ENCODE measurements around the gene QRICH2.

The QRICH2 gene

GRCh38 chr17:76296186-76296585 is 11.9 kb downstream of the QRICH2 start:
- H3K9me3 ChIP-seq (ENCODE audit: insufficient read depth, low read depth, low read length) = no peaks in the 10 kb centered on the region
- H3K9ac ChIP-seq (ENCODE audit: low read depth, low read length) = no peak overlapping the region
- no peaks in the 10 kb centered on the region for H3K4me1 ChIP-seq (ENCODE audit: insufficient read depth, low read length)
- H3K4me3 ChIP-seq (ENCODE audit: low read length) = no peak overlapping the region
- WGBS = 93% methylated on average over 4 of the region's 4 CpGs
- H3K27ac ChIP-seq (ENCODE audit: low read depth, low read length) = no peak overlapping the region
- H3K27me3 ChIP-seq (ENCODE audit: insufficient read depth, low read length) = no peaks in the 10 kb centered on the region
- peaks cover 7% of the 10 kb centered on the region; the same call in 1 of the 2 replicates for H3K36me3 ChIP-seq (ENCODE audit: insufficient read depth, low read length)

GRCh38 chr17:76293106-76293505 is 15.0 kb downstream of the QRICH2 start:
- WGBS = 91% methylated on average over 7 of the region's 7 CpGs
- Histone ChIP-seq H3K27me3 (ENCODE audit: insufficient read depth, low read length) (no peaks in the 10 kb centered on the region), H3K36me3 (ENCODE audit: insufficient read depth, low read length) (peaks cover 7% of the 10 kb centered on the region; the same call in 1 of the 2 replicates), H3K27ac (ENCODE audit: low read depth, low read length) (no peak overlapping the region), H3K9ac (ENCODE audit: low read depth, low read length) (no peak overlapping the region), H3K4me1 (ENCODE audit: insufficient read depth, low read length) (no peaks in the 10 kb centered on the region), H3K4me3 (ENCODE audit: low read length) (no peak overlapping the region), H3K9me3 (ENCODE audit: insufficient read depth, low read depth, low read length) (no peaks in the 10 kb centered on the region)

- Histone ChIP-seq H3K4me3 (ENCODE audit: low read length) (no peak overlapping the region), H3K27me3 (ENCODE audit: insufficient read depth, low read length) (no peaks in the 10 kb centered on the region), H3K9me3 (ENCODE audit: insufficient read depth, low read depth, low read length) (no peaks in the 10 kb centered on the region), H3K4me1 (ENCODE audit: insufficient read depth, low read length) (no peaks in the 10 kb centered on the region), H3K9ac (ENCODE audit: low read depth, low read length) (no peak overlapping the region), H3K27ac (ENCODE audit: low read depth, low read length) (no peak overlapping the region), H3K36me3 (ENCODE audit: insufficient read depth, low read length) (peaks cover 7% of the 10 kb centered on the region; the same call in 1 of the 2 replicates)
- WGBS = 95% methylated on average over 4 of the region's 4 CpGs
Observed at GRCh38 chr17:76292567-76292966, 15.5 kb downstream of the QRICH2 start.

DNA sequence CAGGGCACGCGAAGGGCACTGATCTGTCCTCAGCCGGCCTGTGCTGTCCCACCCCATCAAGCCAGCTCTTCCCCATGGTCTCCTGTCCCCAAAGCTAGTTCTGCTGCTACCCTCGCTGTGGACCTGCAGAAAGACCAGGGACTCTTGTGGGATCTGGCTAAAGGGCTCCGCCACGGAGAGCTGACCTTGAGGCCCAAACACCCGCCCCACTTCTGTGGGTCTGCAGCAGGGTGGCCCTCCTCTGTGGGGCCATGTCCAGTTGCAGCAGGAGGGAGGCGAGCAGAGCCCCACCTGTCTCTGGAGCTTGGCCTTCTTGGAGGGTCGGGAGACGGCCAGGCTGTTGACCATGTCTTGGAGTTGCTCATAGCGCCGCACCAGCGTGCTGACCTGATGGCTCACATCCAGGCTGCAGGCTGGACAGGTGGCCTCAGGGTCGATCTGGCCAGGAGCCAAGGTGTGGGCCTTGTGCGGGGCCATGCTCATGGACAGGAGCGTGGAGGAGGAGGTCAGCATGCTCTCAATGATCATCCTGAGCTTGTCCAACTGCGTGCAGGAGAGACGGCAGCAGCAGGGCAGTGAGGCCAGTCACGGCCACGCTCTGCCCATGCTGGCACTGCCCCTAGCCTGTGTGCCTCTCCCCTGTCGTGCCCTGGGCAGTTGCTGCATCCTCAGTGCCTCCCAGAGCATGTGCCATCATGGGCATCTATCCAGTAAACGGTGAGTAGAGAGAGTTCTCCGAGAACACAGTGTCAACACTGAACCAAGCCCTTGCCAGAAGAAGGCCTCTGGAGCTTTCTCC is 26.3 kb downstream of the QRICH2 start:
- H3K27ac ChIP-seq (ENCODE audit: low read depth, low read length) = no peak overlapping the region
- no peaks in the 10 kb centered on the region for H3K9me3 ChIP-seq (ENCODE audit: insufficient read depth, low read depth, low read length)
- no peak overlapping the region for H3K9ac ChIP-seq (ENCODE audit: low read depth, low read length)
- WGBS = 94% methylated on average over 23 of the region's 23 CpGs
- peaks cover under 1% of the 10 kb centered on the region; the same call in 1 of the 2 replicates for H3K4me1 ChIP-seq (ENCODE audit: insufficient read depth, low read length)
- H3K36me3 ChIP-seq (ENCODE audit: insufficient read depth, low read length) = no peaks in the 10 kb centered on the region
- no peaks in the 10 kb centered on the region for H3K27me3 ChIP-seq (ENCODE audit: insufficient read depth, low read length)
- H3K4me3 ChIP-seq (ENCODE audit: low read length) = no peak overlapping the region

GRCh38 chr17:76280650-76281049 is 27.4 kb downstream of the QRICH2 start:
- H3K27me3 ChIP-seq (ENCODE audit: insufficient read depth, low read length) = no peaks in the 10 kb centered on the region
- H3K9ac ChIP-seq (ENCODE audit: low read depth, low read length) = no peak overlapping the region
- WGBS = 94% methylated on average over 15 of the region's 15 CpGs
- H3K4me3 ChIP-seq (ENCODE audit: low read length) = no peak overlapping the region
- peaks cover 6% of the 10 kb centered on the region; the same call in 1 of the 2 replicates for H3K4me1 ChIP-seq (ENCODE audit: insufficient read depth, low read length)
- H3K27ac ChIP-seq (ENCODE audit: low read depth, low read length) = no peak overlapping the region
- H3K9me3 ChIP-seq (ENCODE audit: insufficient read depth, low read depth, low read length) = no peaks in the 10 kb centered on the region
- H3K36me3 ChIP-seq (ENCODE audit: insufficient read depth, low read length) = no peaks in the 10 kb centered on the region

DNA sequence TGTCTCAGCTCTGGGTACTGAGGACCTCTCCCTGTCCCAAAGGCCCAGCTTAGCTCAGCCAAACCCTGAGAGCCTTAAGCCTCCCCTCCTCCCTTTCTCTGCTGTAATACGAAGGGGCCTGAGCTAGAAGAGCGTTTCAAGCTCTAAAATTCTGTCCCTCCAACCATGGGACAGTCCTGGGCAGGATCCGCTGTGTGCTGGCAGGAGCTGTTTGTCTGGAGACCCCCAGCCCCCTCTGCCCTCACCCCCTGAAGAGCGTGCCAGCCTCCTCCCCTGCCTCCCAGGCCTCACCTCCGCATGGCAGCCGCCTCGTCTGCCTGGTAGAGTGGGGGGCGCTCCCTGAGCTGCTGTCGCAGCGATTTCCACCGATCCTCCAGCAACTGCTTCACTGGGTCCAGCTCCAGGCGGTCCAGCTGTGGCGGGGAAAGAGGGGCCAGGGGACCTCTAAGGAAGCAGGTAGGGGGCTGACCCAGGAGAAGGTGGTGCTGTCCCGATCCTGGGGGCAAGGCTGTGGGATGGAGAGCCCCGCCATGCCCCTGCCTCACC is 28.3 kb downstream of the QRICH2 start:
- WGBS = 87% methylated on average over 15 of the region's 15 CpGs
- peaks cover 6% of the 10 kb centered on the region; the same call in 1 of the 2 replicates for H3K4me1 ChIP-seq (ENCODE audit: insufficient read depth, low read length)
- no peak overlapping the region for H3K27ac ChIP-seq (ENCODE audit: low read depth, low read length)
- no peaks in the 10 kb centered on the region for H3K27me3 ChIP-seq (ENCODE audit: insufficient read depth, low read length)
- H3K9ac ChIP-seq (ENCODE audit: low read depth, low read length) = no peak overlapping the region
- H3K4me3 ChIP-seq (ENCODE audit: low read length) = no peak overlapping the region
- H3K36me3 ChIP-seq (ENCODE audit: insufficient read depth, low read length) = no peaks in the 10 kb centered on the region
- no peaks in the 10 kb centered on the region for H3K9me3 ChIP-seq (ENCODE audit: insufficient read depth, low read depth, low read length)

DNA sequence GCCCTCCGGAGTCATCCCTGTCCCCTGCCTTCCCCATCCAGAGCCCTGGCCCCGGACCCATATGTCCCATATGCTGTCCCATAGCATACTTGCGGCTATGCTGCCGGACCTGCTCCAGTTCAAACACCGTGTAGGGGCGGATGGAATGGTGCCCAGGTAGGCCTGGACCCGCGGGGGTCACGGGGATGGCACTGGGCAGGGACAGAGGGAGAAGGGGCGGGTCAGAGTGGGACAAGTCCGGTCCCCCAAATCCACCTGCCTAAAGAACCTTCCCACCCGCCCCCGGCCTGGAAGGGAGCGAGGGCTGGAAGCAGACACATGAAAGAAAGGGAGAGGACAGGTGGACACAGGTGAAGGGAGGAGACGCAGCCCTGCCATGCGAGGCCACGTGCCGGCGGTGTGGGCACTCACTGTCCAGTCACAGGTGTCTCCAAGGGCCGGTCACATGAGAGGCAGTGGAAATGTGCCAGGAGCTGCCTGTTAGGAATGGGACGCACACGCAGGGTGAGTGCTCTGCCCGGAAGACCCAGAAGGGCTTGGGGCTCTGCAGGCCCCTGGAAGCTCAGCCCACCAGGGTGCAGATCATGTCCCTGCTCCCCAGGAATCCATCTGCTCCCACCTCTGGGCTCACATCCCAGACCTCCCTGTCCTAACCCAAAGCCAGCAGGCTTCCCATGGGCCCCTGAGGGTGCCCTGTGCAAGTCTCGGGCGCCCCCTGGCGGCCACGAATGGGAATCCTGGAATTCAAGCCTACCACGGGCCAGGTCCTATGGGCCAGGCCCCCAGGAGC is 28.9 kb downstream of the QRICH2 start:
- Histone ChIP-seq H3K4me3 (ENCODE audit: low read length) (no peak overlapping the region), H3K36me3 (ENCODE audit: insufficient read depth, low read length) (no peaks in the 10 kb centered on the region), H3K4me1 (ENCODE audit: insufficient read depth, low read length) (peaks cover 6% of the 10 kb centered on the region; the same call in 1 of the 2 replicates), H3K27me3 (ENCODE audit: insufficient read depth, low read length) (no peaks in the 10 kb centered on the region), H3K9ac (ENCODE audit: low read depth, low read length) (no peak overlapping the region), H3K9me3 (ENCODE audit: insufficient read depth, low read depth, low read length) (no peaks in the 10 kb centered on the region), H3K27ac (ENCODE audit: low read depth, low read length) (no peak overlapping the region)
- 72% methylated on average over 27 of the region's 28 CpGs for WGBS

DNA sequence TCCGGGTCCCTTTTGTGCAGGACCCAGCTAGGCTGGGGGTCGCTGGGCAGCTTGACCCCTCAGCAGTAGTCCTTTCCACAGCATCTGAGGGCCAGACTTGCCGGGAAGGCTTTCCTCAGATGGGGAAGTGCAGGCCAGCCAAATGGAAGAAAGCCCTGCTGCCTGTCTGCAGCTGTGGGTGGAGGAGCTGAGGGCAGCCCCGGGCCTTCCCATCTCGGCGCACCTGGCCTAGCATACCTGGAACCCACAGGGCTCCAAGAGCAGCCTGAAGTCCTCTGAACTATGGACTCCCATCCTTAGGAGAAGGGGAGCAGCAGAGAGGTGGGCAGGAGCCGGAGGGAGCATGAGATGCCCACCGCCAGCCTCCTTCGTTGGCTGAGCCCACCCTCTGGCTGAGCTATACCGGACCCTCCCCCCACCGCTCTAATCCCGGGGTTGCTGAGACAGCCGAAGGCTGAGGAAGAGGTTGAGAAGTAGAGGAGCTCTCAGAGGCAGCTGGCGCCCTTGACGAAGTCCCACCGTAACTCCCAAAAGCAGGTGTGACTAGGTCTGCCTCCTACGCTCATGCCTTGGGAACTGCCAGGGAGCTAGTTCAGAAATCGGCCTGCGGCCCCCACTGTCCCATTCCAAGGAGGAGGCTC is 29.7 kb downstream of the QRICH2 start:
- Histone ChIP-seq H3K27ac (ENCODE audit: low read depth, low read length) (no peak overlapping the region), H3K4me3 (ENCODE audit: low read length) (no peak overlapping the region), H3K4me1 (ENCODE audit: insufficient read depth, low read length) (peaks cover 6% of the 10 kb centered on the region; the same call in 1 of the 2 replicates), H3K9me3 (ENCODE audit: insufficient read depth, low read depth, low read length) (no peaks in the 10 kb centered on the region), H3K27me3 (ENCODE audit: insufficient read depth, low read length) (no peaks in the 10 kb centered on the region), H3K36me3 (ENCODE audit: insufficient read depth, low read length) (no peaks in the 10 kb centered on the region), H3K9ac (ENCODE audit: low read depth, low read length) (no peak overlapping the region)
- WGBS = 93% methylated on average over 19 of the region's 19 CpGs

- Histone ChIP-seq H3K4me1 (ENCODE audit: insufficient read depth, low read length) (peaks cover 6% of the 10 kb centered on the region; the same call in 1 of the 2 replicates), H3K4me3 (ENCODE audit: low read length) (no peak overlapping the region), H3K9me3 (ENCODE audit: insufficient read depth, low read depth, low read length) (no peaks in the 10 kb centered on the region), H3K27ac (ENCODE audit: low read depth, low read length) (no peak overlapping the region), H3K36me3 (ENCODE audit: insufficient read depth, low read length) (no peaks in the 10 kb centered on the region), H3K27me3 (ENCODE audit: insufficient read depth, low read length) (no peaks in the 10 kb centered on the region), H3K9ac (ENCODE audit: low read depth, low read length) (no peak overlapping the region)
- WGBS = 95% methylated on average over 31 of the region's 31 CpGs
Observed at GRCh38 chr17:76277300-76278267, 30.5 kb downstream of the QRICH2 start.
